LNCAP (cell line): Measurements from ENCODE around the gene NF1.

ENCODE experiments used
- CTCF ChIP-seq: fragments of 450-650 bp; IDR thresholded peaks from 2 replicates; pipeline ENCODE4 v1.5.1; 2017; ENCODE audit warnings: mild to moderate bottlenecking

NF1 gene

GRCh38 chr17:31299624-31300023 lies 204.8 kb downstream of the NF1 start:
- no peak for TF ChIP-seq CTCF

- TF ChIP-seq CTCF, result no peak
Measured at GRCh38 chr17:31307640-31308039, 212.9 kb downstream of the NF1 start.

GRCh38 chr17:31308372-31309334 lies 213.9 kb downstream of the NF1 start:
- TF ChIP-seq CTCF, result no peak

DNA sequence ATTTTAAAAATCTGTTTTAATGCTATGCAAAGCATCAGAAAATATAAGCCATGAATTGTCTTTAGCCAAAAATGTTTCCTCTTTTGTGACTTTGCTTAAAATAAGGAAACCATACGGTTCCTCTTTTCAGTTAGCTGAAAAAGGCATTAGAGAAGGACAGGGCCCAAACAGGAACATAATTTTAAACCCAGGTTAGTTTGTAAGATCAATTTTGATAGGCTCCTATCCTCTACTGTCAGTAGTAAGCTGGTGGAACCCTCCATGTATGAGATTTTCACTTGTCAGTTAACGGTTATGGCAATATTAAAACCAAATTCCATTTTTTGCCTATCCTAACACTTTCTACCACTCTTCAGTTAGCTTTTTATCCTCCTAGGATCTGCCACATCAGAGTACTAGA lies 214.8 kb downstream of the NF1 start:
- TF ChIP-seq CTCF, result no peak

GRCh38 chr17:31310260-31310659 lies 215.5 kb downstream of the NF1 start:
- TF ChIP-seq CTCF, result no peak

DNA sequence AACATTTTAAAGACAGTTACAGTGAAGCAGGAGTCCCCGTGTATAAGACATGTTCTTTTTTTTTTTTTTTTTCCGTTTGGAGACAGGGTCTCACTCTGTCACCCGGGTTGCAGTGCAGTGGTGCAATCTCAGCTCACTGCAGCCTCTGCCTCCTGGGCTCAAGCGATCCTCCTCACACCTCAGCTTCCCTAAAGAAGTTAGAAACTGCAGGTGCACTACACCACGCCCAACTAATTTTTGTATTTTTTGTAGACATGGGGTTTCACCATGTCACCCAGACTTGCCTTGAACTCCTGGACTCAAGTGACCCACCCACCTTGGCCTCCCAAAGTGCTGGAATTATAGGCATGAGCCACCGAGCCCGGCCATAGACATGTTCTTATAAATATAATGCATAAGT lies 216.1 kb downstream of the NF1 start:
- TF ChIP-seq CTCF, result no peak

DNA sequence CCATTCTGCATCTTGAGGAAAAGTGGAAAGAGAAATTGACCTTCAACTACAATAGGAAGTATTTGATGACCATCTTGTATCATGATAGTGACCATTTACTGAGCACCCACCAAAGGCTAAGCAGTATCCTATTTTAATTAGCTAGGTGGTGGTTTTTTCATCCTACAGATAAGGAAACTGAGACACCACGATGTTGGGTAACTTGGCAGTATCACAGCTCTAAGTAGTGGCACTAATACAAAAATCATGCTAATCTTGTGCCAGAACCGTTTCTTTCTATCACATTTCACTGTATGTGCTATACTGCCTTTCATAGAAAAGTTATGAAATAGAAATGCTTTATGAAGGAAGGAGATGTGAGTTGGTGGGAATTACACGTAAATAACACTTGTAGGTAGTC lies 216.7 kb downstream of the NF1 start:
- TF ChIP-seq CTCF, result no peak
